Cardiac muscle cell (in vitro differentiated cells and primary cell): ENCODE measurements around the gene MCTP2. TPM values are rescaled to one million over a fixed set of nuclear protein-coding genes. Genes with fewer than 3 reads are reported as not detected.

ENCODE experiments used
- DNase-seq, 2 donors: peaks; one replicate each; pipeline versions ENCODE4 v3.0.0 to v3.0.0-alpha.2; 2010 to 2017; ENCODE audit warnings: low read depth in 1 of 2, low spot score in 1 of 2
- H3K27ac ChIP-seq: fragments of 200-600 bp; sonication (generic); 2 replicates; pipeline ENCODE4 v1.5.1; 2016
- H3K27me3 ChIP-seq: fragments of 200-600 bp; sonication (generic); 2 replicates; pipeline ENCODE4 v1.6.0; 2016; ENCODE audit warnings: control low read depth
- H3K36me3 ChIP-seq: fragments of 200-600 bp; sonication (generic); 2 replicates; pipeline ENCODE4 v1.5.1; 2016; ENCODE audit warnings: control low read depth
- H3K4me1 ChIP-seq: fragments of 200-600 bp; sonication (generic); 2 replicates; pipeline ENCODE4 v1.8.1; 2017; ENCODE audit warnings: low read depth, mild to moderate bottlenecking, mixed run types
- H3K4me3 ChIP-seq: fragments of 200-600 bp; sonication (generic); 2 replicates; pipeline ENCODE4 v1.5.1; 2016; ENCODE audit warnings: mild to moderate bottlenecking
- H3K9me3 ChIP-seq: fragments of 200-600 bp; sonication (generic); 2 replicates; pipeline ENCODE4 v1.5.1; 2017; ENCODE audit warnings: low read depth, mild to moderate bottlenecking, control low read depth
- CTCF ChIP-seq: IDR thresholded peaks from 2 replicates; pipeline ENCODE4 v1.5.1; 2012; ENCODE audit warnings: low read depth, mild to moderate bottlenecking, low read length
- polyA plus RNA-seq: library from polyadenylated mRNA; unstranded; fragments of >200 nt; fragmentation: Nextera tagmentation; extraction: Ambion mirVana; gene quantifications from 2 replicates; pipeline ENCODE4 v1.2.1, GENCODE V29; 2016
- total RNA-seq: library from RNA; depleted of rRNA; stranded (reverse); fragments of >200 nt; gene quantifications from 2 replicates; pipeline ENCODE4 v1.2.3, GENCODE V29; 2016

MCTP2 gene
- total and polyA plus RNA-seq, 2 experiments from 2014 or later = 0.34 to 0.83 TPM

GRCh38 chr15:94305133-94305532, 73.8 kb downstream of the MCTP2 start:
- Histone ChIP-seq H3K27ac (no peak overlapping the region), H3K36me3 (no peaks in the 10 kb centered on the region), H3K4me1 (no peaks in the 10 kb centered on the region), H3K4me3 (no peak overlapping the region), H3K9me3 (no peaks in the 10 kb centered on the region), H3K27me3 (no peaks in the 10 kb centered on the region)
- no peak for DNase-seq
- TF ChIP-seq CTCF = no peak

DNA sequence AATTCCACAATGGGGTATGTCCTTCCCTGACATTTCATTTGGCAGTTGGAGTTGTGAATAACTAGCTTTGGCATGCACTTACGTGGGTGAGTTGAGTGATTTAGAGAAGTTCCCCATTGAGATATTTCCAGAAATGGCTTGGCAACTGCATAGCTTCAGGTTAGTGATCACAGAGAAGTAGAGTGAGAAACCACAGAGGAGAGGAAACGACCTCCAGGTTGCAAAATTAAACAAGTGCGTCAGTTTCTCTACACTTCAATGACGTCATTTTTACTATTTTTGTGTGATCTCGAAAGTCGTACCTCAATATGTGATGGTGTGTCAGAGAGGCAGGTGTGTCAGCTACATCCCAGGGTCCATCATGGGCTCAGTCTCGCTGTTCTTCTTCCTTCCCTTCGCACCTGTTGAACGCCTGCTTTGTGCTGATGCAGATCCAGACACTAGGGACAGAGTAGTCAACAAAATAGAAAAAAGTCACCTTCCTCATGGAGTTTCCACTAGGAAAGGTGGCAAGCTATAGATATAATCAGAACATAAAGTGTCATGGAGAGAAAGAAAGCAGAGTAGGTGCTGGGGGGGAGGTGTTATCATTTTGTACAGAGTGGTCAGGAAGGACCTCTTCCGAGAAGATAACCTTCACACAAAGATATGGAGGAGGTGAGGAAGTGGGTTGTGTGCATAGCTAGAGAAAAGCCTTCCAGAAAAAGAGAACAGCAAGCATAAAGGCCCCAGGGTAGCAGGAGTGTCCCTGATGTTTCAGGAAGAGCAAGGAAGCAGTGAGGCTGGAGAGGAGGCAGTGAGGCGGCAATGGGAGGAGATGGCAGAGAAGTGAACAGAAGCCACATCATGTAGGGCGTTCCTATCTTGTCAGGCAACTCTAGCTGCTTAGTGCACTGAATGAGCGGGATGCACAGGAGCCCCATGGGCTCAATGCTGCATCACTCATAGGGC, 75.6 kb downstream of the MCTP2 start:
- DNase-seq = no peak
- no peak for TF ChIP-seq CTCF
- H3K4me3 ChIP-seq = no peak overlapping the region
- H3K9me3 ChIP-seq = no peaks in the 10 kb centered on the region
- H3K27ac ChIP-seq = no peak overlapping the region
- H3K27me3 ChIP-seq = no peaks in the 10 kb centered on the region
- no peaks in the 10 kb centered on the region for H3K4me1 ChIP-seq
- H3K36me3 ChIP-seq = no peaks in the 10 kb centered on the region

DNA sequence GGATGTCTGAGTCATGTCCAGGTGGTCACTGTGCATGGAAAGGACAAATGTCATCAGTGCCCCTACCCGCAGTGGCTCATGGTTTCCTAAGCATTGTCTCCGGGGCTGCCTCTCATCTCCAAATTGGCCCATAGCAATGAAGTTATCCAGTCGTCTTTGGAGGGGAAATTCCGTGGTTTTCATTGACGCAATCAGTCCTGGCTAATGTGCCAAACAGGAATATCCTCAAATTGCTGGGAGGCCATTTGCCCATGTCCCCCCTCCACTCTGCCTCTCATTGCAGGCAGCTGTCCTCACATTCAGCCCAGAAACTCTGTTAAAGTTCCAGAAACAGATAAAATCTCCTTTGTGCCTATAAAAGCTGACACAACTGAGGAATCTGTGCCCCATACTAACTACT, 81.6 kb downstream of the MCTP2 start:
- Histone ChIP-seq H3K36me3 (no peaks in the 10 kb centered on the region), H3K27ac (no peak overlapping the region), H3K9me3 (no peaks in the 10 kb centered on the region), H3K4me1 (no peaks in the 10 kb centered on the region), H3K4me3 (no peak overlapping the region), H3K27me3 (no peaks in the 10 kb centered on the region)
- DNase-seq = peak in 1 of 2 donors; percentile 63
- no peak for TF ChIP-seq CTCF

DNA sequence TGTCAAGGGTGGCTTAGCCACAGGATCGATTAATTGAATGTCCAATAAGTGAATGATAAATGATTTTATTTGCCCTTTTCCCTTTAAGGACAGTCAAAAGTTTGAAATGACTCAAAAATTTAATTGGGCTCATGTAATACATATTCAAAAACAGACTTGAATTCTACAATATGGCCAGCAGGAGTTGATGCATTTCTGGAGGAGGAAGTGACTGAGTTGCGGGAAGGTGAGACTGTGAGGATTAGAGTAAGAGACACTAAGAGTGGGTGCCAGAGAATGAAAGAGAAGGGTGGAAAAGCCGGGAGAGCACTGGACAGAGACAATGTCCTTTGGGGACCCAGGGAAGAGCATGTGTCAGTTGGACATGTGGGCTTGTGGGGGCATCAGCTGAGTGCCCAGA, 83.3 kb downstream of the MCTP2 start:
- no peaks in the 10 kb centered on the region for H3K4me1 ChIP-seq
- no peaks in the 10 kb centered on the region for H3K36me3 ChIP-seq
- H3K9me3 ChIP-seq = no peaks in the 10 kb centered on the region
- no peaks in the 10 kb centered on the region for H3K27me3 ChIP-seq
- no peak for DNase-seq
- H3K4me3 ChIP-seq = no peak overlapping the region
- no peak for TF ChIP-seq CTCF
- H3K27ac ChIP-seq = no peak overlapping the region

- no peak overlapping the region for H3K27ac ChIP-seq
- DNase-seq = no peak
- H3K27me3 ChIP-seq = no peaks in the 10 kb centered on the region
- no peaks in the 10 kb centered on the region for H3K9me3 ChIP-seq
- no peaks in the 10 kb centered on the region for H3K36me3 ChIP-seq
- no peak overlapping the region for H3K4me3 ChIP-seq
- no peaks in the 10 kb centered on the region for H3K4me1 ChIP-seq
- TF ChIP-seq CTCF = no peak
These were observed 85.8 kb downstream of the MCTP2 start for GRCh38 chr15:94317211-94317610.
